ENCODE results near the gene HCK.
"Not testable (repeated sequence)": the region's sequence is repeated elsewhere in the genome, so short reads cannot be mapped to it uniquely, and the experiment has no call there.

The HCK gene

DNA sequence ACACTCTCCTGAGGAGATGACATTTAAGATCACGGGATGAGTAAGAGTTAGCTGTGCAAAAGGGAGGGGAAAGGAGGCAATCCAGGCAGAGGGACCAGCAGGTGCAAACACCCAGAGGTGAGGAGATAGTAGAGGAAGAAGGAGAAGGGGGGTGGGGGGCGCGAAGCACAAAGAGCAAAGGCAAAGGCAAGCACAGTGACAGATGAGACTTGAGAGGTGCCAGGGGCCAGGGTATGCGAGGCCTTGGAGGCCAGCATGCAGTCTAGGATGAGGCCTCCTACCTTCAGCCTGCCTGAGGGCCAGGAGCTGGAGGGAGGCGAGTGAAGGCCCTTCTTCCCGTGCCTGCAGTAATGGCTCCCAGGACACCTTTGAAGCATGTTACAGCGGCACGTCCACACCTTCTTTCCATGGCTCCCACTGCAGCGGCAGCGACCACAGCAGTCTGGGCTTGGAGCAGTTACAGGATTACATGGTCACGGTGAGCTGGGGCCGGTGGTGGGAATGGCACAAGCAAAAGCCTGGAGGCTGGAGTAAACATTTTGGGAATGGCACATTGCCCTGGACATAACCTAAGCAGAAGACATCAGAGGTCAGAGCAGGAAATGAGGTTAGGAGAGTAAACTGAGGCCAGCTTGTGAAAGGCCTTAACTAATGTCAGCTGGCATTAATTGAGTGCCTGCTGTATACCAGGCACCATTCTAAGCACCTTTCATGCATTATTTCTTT, 23.2 kb upstream of the HCK start:
- DNase-seq (ENCODE audit: low read depth in 2 of 2): no peak

DNA sequence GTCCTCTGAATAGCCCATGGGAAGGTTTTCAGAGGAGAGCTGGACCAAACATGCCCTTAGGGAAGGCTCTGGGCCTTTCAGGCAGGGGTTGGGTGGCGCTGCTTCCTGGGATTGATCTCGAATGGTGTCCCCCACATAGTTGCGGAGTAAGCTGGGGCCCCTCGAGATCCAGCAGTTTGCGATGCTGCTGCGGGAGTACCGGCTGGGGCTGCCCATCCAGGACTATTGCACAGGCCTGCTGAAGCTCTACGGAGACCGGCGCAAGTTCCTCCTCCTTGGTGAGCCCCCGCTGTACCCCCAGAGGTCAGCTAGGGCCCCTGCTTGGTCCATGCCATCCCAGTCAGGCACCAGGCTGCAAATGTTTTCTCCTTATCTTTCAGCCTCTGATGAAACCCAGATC, 22.5 kb upstream of the HCK start:
- DNase-seq (ENCODE audit: low read depth in 2 of 2): no peak

DNA sequence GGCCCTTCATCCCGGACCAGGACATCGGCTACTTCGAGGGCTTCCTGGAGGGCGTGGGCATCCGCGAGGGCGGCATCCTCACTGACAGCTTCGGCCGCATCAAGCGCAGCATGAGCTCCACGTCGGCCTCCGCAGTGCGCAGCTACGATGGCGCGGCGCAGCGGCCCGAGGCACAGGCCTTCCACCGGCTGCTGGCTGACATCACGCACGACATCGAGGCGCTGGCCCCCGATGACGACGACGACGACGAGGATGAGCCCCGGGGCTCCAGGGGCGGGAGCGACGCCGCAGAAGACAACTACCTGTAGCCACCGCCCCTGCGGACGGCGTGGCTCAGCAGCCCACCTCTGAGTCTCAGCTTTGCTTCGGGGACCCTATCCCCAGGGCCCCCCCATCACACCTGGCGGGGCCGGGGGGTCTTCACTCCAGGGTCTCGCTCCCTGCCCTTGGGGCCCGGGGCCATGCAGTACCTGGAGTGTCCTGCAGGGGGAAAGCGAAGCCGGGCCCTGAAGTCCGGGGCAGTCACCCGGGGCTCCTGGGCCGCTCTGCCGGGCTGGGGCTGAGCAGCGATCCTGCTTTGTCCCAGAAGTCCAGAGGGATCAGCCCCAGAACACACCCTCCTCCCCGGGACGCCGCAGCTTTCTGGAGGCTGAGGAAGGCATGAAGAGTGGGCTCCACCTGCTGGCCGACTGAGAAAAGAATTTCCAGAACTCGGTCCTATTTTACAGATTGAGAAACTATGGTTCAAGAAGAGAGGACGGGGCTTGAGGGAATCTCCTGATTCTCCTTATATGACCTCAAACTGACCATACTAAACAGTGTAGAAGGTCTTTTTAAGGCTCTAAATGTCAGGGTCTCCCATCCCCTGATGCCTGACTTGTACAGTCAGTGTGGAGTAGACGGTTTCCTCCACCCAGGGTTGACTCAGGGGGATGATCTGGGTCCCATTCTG, 20.8 kb upstream of the HCK start:
- DNase-seq (ENCODE audit: low read depth in 2 of 2): no peak

DNA sequence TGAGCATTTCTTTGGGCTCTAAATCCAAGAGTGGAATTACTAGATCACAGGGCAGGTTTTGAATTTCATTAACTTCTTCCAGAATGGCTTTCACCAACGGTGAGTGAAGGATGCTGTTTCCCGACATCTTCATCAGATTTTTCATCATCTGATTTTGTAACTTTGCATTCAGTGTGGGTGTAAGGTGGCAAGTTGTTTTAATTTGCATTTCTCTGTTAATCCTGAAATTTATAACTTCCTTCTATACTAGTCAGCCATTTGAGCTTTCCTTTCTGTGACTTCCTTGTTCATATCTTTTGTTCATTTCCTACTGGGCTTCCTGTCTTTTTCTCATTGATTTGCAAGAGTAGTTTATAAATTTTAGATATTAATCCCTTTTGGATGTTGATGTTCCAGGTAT, 18.7 kb upstream of the HCK start:
- DNase-seq (ENCODE audit: low read depth in 2 of 2): no peak

DNA sequence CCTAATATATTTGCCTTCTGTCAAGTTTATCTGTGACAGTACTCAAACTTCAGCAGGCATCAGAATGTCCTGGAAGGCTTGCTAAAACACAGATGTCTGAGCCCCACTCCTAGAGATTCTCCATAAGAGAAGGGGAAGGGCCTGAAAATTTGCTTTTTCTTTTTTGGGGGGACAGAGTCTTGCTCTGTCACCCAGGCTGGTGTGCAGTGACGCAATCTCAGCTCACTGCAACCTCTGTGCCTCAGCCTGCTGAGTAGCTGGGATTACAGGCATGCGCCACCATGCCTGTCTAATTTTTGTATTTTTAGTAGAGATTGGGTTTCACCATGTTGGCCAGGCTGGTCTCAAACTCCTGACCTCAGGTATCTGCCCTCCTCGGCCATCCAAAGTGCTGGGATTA, 18.3 kb upstream of the HCK start:
- DNase-seq (ENCODE audit: low read depth in 2 of 2): not testable (repeated sequence)

DNA sequence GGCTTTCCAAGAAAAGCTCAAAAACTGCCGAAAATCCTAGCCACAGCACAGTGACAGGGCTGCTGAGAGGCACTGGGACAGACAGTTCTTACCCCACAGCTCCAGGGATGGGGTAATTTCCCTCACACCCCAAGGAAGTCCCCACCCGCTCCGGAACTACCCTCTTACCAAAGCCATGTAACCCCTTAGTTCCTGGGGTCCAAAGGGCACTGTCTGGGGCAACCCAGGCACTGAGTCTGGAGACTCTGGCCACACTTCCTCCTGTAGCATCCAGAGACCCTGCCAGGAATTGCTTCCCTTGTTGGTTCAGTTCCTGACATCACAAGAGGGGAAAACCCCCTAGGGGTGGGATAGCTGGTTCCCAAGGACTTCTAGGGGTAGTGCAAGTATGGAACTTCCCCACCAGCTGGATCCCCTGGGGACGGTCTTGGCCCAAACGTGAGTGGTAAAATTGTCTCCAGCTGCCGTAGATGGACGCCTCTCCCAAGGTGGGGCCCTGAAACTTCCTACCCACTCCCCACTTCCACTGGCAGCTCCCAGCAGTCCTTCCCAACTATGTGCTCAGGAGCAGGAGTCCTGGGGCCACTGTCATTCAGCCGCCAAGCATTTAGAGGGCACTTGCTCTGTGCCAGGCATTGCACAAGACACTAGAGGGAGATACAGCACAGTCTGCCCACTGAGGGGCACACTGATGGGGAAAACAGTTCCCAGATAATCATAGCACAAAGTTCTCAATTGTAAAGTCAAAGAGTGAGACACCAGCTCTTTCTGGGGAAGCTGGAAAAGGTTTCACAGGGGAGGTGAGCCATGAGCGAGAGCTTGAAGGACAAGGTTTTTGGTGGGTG, 17.2 kb upstream of the HCK start:
- DNase-seq (ENCODE audit: low read depth in 2 of 2): no peak

DNA sequence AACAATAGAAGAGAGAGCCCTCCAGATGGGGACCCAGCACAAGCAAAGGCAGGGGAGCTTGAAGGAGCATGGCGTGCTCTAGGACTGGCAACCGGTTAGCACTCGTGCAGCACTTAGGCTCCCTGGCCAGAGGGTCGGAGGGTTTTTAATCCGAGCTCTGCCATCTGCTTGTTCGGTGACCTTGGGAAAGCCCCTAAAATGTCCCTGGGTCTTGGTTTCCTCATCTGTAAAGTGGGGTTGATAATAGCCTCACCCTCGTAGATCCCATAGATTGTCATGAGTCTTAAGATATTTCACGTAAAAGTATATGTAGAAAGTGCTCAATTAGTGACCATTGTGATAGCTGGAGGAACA, 16.6 kb upstream of the HCK start:
- DNase-seq (ENCODE audit: low read depth in 2 of 2): no peak

DNA sequence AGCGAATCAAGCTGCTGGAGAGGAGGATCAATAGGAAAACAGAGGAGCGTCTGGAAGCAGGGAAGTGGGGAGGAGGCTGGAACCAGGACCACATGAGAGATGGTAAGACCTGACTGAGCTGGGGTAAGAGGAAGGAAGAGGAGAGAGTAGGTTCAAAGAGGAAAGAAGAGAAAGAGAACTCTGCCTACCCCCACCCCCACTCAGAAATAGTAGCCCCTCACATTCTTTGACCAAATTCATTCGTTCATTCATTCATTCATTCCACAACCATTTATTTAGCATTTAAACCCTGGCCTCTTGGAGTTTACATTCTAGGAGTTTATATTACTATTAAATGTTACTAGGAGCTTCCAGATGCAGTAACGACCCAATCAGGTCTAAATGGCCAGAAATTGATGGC, 15.8 kb upstream of the HCK start:
- no peak for DNase-seq (ENCODE audit: low read depth in 2 of 2)

DNA sequence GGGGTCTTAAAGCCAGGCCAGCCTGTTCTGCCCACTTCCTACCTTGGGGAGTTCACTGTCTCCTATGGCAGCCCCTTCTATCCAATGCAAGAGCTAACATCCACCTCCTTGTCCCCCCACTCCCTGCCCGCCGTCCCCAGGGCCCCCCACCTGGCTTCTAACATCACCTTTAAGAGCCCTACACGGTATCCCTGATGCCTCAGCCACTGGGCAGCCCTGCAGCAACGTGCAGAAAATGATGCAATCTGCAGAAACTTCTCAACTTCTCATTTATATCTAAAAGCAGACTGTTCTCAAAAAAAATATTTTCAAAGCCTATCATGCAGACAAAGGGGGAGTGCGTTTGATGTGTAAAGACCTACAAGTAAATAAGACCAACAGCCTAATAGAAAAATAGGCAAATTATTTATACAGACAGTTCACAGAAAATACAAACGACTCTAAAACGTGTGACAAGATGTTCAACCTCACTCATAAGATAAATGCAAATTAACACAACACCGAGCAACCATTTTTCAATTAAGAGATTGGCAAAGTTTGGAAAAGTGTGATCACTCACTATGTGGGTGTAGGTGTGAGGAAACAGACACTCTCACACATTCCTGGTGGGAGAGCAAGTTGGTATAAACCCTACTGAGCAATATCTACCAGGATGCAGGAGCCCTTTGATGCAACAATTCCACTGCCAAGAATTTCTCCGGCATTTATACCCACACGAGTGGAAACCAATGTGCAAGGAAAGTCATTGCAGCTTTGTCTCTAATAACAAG, 15.1 kb upstream of the HCK start:
- no peak for DNase-seq (ENCODE audit: low read depth in 2 of 2)

DNA sequence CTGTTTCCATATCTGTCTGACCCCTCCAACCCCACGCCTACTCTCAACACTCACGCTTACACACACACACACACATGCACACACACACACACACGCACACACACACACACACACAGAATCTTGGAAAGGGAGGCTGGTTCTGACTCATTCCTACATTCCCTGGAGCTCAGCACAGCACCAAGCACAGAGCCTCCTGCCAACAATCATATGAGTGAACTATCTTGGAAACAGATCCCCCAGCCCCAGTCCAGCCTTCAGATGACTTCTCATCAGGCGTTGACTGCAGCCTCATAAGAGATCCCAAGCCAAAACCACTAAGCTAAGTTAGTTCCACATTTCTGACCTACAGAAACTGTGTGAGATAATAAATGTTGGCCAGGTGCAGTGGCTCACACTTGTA, 14.1 kb upstream of the HCK start:
- no peak for DNase-seq (ENCODE audit: low read depth in 2 of 2)

DNA sequence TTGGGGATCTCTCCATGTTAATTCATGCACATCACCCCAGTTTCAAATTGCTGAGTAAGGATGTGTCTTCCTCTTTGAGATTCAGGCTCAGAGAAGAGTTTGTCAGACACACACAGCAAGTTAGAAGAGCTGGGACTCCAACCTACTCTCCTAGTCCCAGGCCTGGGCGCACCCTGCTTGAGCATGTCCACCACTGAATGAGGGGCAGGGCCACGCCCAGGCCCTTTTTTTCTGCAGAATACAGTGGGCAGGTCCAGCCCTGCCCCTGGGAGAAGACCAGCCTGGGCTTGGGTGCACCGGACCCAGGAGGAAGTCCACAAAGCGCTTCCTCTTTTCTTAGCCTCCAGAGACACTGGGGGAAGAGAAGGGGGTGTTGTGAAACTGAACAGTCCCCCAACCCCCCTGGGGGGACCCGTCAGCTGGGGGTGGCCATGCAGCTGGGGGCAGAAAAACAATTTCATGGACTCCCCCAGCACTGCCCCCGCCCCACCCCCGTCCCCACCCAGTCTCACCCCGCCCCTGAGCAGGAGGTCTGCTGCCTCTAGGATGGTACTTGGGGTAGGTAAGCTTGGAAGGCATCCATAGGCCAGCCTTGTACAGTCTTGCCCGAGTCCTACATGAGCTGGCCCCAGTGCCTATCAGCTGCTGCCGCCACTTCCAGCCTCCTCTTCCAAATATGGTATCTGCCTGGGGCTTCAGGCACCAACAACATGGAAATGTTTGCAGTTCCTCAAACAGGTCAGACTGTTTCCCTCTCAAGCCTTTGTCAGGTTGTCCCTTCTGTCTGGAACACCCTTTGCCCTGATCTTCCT, 11.7 kb upstream of the HCK start:
- DNase-seq (ENCODE audit: low read depth in 2 of 2): no peak

DNA sequence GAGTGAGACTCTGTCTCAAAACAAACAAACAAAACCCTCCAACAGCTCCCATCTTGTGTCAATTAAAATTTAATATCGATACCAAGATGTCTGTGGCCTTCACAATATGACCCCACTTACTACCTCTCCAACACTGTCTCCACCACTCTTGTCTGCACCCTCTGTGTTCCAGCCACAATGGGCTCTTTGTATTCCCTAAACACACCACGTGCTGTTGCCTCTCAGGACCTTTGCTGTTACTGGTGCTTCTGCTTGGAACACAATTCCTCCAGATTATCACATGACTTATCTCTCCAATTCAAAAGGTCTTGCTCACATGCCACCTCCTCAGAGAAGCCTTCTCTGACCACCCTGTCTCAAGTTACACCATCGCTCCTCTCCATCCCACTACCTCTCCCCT, 6.0 kb upstream of the HCK start:
- no peak for DNase-seq (ENCODE audit: low read depth in 2 of 2)

DNA sequence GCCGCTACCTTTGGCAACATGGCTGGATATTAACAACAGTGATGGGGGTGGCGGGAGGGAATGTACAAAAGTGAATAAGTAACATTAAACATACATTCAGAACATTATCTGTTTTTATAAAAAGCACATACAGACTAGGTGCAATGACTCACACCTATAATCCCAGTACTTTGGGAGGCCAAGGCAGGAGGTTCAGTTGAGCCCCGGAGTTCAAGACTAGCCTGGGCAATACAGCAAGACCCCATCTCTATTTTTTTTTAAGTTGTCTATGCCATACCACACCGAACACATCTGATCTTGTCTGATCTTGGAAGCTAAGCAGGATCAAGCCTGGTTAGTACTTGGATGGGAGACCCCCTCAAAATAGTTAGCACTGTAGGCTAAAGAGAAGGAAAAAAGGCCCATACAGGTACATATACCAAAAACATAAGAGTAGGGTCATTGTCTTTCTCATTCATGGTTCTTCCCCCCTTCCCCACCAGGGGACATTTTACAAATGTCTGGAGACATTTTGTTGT, 1.7 kb upstream of the HCK start:
- no peak for DNase-seq (ENCODE audit: low read depth in 2 of 2)

DNA sequence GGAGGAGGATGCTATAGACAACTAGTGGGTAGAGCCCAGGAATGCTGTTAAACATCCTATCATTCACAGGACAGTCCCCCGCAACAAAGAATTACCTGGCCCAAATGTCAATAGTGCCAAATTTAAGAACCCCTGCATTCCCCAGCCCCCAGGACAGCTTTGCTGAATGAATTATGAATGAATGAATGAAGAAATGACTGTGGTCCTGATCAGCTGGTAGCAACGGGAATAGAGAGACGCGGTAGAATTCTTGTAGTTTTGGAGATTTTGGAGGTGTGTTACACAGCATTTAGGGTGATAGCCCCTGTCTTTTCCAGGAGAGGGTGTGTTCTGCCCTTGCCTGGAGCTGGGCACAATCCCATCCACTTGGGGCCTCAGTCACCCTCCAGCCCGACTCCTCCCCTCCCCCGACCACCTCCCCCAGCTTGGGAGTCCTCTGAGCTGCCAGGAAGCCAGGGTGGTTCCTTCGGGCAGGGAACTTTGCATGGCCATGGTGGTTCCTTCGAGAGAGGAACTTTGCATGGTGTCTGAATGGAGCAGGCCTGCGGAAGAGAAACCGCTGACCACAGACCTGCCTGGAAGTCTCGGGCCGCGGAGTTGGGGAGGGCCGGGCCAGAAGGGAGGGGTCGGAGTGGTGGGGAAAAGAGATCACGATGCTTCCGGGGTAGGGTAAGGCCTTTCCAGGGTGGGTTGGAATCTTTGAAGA, 1.0 kb upstream of the HCK start:
- no peak for DNase-seq (ENCODE audit: low read depth in 2 of 2)

DNA sequence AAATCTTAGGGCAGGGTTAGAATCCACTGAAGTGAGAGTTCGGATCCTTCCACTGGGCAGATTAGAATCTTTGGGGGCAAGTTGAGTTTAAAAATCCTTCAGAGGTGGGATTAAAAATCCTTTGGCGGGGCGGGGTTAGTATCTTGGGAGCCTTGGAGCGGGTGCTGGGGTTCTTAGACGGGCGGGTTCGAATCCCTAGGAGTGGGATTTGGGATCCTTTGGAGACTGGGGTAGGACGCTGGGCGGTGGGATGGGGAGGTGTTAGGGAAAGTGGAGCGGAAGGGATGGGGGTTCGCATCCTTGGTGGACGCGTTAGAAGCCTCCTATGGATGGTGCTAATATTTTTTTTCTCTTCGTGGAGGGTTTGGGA, 337 bp upstream of the HCK start:
- no peak for DNase-seq (ENCODE audit: low read depth in 2 of 2)

DNA sequence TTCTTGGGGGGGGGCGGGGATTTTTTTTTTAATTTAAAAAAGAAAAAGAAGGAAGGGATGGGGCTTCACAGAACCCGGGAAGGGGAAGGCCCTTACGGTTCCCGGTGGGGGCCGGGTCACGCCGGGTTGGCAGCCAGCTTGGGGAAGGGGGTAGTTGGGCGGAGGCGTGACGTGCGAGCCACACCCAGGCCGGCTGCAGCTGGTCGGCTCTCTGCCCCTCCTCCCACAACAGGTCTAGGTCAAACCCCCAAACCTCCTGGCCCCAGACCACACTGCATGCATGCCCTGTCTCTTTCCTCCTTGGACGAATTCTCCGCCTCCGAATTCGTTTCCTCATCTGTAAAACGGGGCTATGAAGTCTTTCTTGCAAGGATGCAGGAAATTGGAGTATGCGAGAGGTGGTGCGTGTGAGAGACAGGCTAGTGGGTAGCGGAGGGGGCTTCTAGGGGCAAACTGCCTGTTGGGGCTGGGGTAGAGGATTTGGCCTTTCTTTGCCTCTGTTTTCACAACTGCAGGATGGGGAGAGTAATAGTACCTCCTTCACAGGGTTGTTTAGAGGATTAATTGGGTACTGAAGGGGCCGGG, 828 bp downstream of the HCK start:
- DNase-seq (ENCODE audit: low read depth in 2 of 2): no peak

DNA sequence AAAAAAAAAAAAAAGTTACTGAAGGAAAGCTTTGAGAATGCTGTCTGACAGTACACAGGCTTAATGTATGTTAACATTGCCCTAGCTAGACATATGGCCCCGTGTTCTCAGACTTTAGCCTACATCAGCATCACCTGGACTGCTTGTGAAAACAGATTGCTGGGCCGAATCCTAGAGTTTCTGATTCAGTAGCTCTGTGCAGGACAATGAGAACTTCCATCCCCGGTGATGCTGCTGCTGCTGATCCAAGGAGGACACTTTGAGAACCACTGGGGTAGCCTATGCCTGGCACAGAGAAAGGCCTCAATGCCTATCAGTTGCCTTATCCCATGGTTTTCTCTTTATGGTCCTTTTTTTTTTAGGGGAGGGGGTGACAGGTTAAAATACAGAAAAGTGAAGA, 1.6 kb downstream of the HCK start:
- no peak for DNase-seq (ENCODE audit: low read depth in 2 of 2)

DNA sequence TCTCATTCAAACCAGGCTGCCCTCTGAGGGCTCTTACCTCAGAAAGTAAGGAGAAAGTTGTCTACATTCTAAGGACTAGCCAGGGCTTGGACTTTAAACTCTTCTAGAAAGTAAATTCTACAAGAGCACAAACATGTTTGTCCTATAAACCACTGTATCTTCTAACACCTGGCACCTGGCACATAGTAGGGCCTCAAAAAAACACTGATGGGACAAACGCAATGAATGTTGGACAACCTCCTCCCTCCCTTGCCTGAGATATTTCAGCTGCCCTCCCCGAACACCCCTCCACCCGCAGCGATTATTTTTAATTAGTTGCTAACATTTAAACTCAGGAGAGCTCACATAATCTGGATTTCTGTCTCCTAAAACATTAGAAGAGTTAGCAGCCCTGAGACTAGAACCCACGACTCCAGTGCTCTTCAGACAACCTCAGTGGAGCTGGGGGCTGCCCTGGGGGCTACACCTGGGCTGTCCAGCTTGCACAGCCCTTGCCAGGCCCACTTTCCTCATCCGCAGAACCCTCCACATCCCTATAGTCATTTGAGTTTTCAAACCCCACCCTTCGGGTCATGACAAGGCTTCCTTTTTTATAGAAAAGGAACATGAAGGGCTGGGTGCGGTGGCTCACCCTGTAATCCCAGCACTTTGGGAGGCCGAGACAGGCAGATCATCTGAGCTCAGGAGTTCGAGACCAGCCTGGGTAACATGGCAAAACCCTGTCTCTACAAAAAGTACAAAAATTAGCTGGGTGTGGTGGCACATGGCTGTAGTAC, 4.9 kb downstream of the HCK start:
- no peak for DNase-seq (ENCODE audit: low read depth in 2 of 2)

DNA sequence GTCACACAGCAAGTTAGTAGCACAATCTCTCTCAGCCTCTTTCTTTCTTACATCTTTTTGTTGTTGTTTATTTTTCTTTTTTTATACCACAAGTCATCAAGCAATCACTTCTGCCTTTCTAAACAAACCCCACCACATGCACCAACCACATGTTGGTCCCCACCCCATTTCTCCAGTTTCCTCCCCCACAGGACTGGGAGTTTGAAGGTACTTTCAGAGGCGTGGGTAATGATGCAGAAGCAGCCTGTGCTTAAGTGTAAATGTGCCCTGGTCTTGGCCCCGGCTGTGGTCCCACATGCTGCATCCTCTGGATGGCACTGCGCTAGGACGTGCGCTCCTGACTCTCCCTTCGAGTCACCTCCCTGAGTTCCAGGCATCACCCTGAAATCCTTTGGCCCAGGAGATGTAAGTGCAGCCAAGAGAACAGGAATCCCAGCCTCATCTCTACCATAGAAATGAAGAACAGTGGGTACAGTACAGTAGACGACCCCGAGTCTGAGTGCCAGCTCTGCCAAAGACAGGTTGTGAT, 5.7 kb downstream of the HCK start:
- no peak for DNase-seq (ENCODE audit: low read depth in 2 of 2)

Data from activated CD8-positive, alpha-beta memory T cell treated with anti-CD3 and anti-CD28 coated beads for 4 hours (primary cell).